Lower leg skin (tissue), 3 donors: ENCODE measurements around the gene TFRC.

Experiments
- POLR2A ChIP-seq, 2 donors: fragments of 450-650 bp; IDR thresholded peaks; one replicate each; pipeline ENCODE4 v1.6.1; 2016 to 2017; ENCODE audit warnings: antibody characterized with exemption in 2 of 2, mild to moderate bottlenecking in 1 of 2, moderate library complexity in 1 of 2
- TF ChIP-seq, protein P1 (sequence below), 3 donors: fragments of 450-650 bp; IDR thresholded peaks; one replicate each; pipeline ENCODE4 v1.5.1; 2016; ENCODE audit warnings: antibody characterized with exemption in 3 of 3, mild to moderate bottlenecking in 3 of 3, moderate library complexity in 2 of 3

DNA sequence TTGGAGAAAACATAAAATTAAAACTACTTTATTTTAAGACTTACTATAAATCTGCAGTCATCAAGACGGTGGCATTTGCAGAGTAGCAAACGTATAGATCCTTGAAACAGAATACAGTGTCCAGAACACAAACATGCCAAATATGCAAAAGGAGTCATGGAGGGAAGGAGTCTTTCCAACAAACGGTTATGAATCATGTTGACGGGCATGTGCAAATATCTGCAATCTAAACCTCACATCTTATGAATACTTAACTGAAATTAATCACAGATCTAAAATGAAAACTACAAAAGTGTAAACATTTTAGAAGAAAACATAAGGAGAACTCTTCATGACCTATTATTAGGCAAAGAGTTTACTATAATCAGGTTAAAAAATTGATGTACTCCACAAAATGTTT, 69.4 kb downstream of the TFRC start:
- TF ChIP-seq POLR2A (IDR thresholded peaks at IDR 0.05) = no peak
- TF ChIP-seq, protein P1, sequence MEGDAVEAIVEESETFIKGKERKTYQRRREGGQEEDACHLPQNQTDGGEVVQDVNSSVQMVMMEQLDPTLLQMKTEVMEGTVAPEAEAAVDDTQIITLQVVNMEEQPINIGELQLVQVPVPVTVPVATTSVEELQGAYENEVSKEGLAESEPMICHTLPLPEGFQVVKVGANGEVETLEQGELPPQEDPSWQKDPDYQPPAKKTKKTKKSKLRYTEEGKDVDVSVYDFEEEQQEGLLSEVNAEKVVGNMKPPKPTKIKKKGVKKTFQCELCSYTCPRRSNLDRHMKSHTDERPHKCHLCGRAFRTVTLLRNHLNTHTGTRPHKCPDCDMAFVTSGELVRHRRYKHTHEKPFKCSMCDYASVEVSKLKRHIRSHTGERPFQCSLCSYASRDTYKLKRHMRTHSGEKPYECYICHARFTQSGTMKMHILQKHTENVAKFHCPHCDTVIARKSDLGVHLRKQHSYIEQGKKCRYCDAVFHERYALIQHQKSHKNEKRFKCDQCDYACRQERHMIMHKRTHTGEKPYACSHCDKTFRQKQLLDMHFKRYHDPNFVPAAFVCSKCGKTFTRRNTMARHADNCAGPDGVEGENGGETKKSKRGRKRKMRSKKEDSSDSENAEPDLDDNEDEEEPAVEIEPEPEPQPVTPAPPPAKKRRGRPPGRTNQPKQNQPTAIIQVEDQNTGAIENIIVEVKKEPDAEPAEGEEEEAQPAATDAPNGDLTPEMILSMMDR (IDR thresholded peaks at IDR 0.05) = no peak
